AG09309 (cell line): Measurements from ENCODE around the gene TEX10.

ENCODE experiments used
- DNase-seq: peaks from one replicate; pipeline ENCODE4 v3.0.0-alpha.2; 2010; ENCODE audit warnings: low read depth
- H3K4me3 ChIP-seq: 2 replicates; pipeline ENCODE4 v1.5.1; 2011; ENCODE audit warnings: mild to moderate bottlenecking, low read depth, low read length, moderate library complexity; ENCODE audit not compliant: control insufficient read depth
- TF ChIP-seq, protein P1 (sequence below): IDR thresholded peaks from 2 replicates; pipeline ENCODE4 v1.5.1; 2011; ENCODE audit warnings: mild to moderate bottlenecking, low read depth, low read length, inconsistent platforms; ENCODE audit not compliant: insufficient read depth, control insufficient read depth; ENCODE audit errors: missing control alignments

Gene TEX10

GRCh38 chr9:100322954-100323536 lies 29.7 kb downstream of the TEX10 start:
- no peak overlapping the region for H3K4me3 ChIP-seq
- TF ChIP-seq, protein P1, sequence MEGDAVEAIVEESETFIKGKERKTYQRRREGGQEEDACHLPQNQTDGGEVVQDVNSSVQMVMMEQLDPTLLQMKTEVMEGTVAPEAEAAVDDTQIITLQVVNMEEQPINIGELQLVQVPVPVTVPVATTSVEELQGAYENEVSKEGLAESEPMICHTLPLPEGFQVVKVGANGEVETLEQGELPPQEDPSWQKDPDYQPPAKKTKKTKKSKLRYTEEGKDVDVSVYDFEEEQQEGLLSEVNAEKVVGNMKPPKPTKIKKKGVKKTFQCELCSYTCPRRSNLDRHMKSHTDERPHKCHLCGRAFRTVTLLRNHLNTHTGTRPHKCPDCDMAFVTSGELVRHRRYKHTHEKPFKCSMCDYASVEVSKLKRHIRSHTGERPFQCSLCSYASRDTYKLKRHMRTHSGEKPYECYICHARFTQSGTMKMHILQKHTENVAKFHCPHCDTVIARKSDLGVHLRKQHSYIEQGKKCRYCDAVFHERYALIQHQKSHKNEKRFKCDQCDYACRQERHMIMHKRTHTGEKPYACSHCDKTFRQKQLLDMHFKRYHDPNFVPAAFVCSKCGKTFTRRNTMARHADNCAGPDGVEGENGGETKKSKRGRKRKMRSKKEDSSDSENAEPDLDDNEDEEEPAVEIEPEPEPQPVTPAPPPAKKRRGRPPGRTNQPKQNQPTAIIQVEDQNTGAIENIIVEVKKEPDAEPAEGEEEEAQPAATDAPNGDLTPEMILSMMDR, result peak; percentile 64
- DNase-seq, result peak; percentile 7

- TF ChIP-seq, protein P1, result no peak
- DNase-seq, result peak; percentile 17
- H3K4me3 ChIP-seq, result no peak overlapping the region
Measured at GRCh38 chr9:100317706-100318105, 35.0 kb downstream of the TEX10 start.

DNA sequence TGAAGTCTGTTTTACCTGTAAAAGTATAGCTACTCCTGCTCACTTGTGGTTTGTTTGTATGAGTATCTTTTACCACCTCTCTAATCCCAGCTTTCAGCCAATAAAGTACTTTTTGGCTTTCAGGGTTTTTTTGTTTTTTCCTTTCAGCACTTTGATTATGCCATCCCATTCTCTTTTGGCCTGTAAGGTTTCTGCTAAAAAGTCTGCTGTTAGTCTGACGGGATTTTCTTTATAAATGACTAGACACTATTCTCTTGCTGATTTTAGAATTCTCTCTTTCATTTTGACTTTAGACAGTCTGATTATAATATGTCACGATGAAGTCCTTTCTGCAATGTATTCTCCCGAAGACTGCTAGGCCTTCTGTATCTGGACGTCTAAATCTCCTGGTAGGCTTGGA lies 37.2 kb downstream of the TEX10 start:
- H3K4me3 ChIP-seq, result no peak overlapping the region
- no peak for DNase-seq
- TF ChIP-seq, protein P1, result no peak

DNA sequence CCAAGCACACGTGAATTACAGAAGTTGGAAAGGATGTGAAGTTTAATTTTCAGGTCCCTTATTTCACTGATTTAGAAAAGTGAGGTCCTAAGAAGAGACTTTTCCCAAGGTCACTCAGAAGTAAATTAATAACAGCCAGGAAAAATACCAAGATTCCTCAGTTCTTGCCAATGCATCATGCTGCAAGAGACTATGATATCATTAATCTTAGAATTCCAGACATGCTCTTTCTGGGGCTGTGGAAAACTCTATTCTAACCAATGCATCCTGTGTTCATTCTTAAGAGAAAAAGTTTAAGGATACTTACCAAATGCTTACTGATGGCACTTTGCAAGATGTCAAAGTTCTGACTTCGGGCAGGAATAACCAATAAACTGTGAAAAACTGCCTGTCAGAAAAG lies 42.8 kb downstream of the TEX10 start:
- H3K4me3 ChIP-seq, result no peak overlapping the region
- DNase-seq, result peak; percentile 13
- TF ChIP-seq, protein P1, result no peak

DNA sequence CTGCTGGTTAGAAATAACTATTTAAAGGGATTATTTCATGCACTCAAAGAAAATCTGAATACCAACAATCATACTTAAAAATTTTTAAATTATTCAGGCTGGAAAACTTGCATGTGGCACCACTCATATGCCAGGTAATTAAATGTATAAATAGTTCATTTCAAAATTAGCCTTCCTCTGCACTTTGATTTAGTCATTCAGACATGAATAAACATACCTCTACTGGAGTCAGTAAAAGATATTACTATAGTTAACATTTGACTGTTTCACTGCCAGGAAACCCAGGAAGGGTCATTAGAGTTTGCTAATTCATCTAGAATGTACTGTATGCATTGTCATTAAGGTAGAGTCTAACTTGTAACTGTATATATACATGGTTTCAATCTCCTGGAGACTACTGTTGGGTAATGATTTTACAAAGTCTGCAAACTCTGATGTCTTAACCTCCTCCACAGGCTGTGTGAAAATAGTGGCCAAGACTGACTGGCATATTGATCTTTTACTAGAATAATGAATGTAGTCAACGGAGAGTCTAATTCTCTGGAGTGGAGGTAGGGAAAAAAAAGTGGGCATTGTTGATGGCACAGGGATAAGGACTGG lies 43.7 kb downstream of the TEX10 start:
- no peak overlapping the region for H3K4me3 ChIP-seq
- TF ChIP-seq, protein P1, result no peak
- no peak for DNase-seq

- TF ChIP-seq, protein P1, result no peak
- DNase-seq, result no peak
Measured at GRCh38 chr9:100307080-100307479, 45.7 kb downstream of the TEX10 start.

More at GRCh38 chr9:100307080-100307479, 45.7 kb downstream of the TEX10 start:
- no peak overlapping the region for H3K4me3 ChIP-seq
